ENCODE measurements around the gene SNX18. TPM values are rescaled to one million over a fixed set of nuclear protein-coding genes. Genes with fewer than 3 reads are reported as not detected.

SNX18 gene
- total RNA-seq, 1 experiment from 2014 or later: 16.0 TPM

DNA sequence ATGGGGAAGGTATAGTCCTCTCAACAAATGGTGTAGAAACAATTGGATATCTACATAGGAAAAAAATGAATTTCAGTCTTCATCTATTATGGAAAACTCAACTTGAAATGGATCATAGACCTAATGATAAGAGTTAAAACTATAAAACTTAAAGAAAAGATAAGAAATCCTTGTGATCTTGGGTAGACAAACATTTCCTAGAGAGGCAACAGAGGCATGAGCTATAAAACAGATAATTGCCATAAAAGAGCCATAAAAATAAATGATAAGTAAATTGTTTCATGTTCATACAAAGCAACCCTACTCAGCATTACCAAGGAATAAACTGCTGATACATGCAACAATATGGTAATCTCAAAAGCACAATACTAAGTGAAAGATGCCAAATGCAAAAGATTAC lies 76.2 kb downstream of the SNX18 start:
- Histone ChIP-seq H2AFZ (ENCODE audit: low read depth, low read length, poor library complexity, severe bottlenecking) (no peak overlapping the region), H3K9ac (ENCODE audit: low read length) (no peak overlapping the region), H4K20me1 (ENCODE audit: insufficient read depth) (no peaks in the 10 kb centered on the region), H3K9me2 (ENCODE audit: insufficient read depth) (no peaks in the 10 kb centered on the region), H3K4me2 (ENCODE audit: low read length) (no peak overlapping the region), H3K4me3 (replicated peaks in 1 of 2; ENCODE audit: low read depth in 1 of 2, low read length in 2 of 2) (no peak overlapping the region), H3K36me3 (ENCODE audit: control insufficient read depth in 1 of 2, insufficient read depth in 2 of 2, low read length in 2 of 2) (no peaks in the 10 kb centered on the region), H3K79me2 (ENCODE audit: insufficient read depth, low read length) (no peaks in the 10 kb centered on the region), H3K4me1 (ENCODE audit: control insufficient read depth in 1 of 2, insufficient read depth in 2 of 2, low read length in 2 of 2) (no peaks in the 10 kb centered on the region), H3K9me3 (ENCODE audit: control insufficient read depth in 1 of 2, insufficient read depth in 1 of 2, low read depth in 1 of 2, low read length in 2 of 2) (no peaks in the 10 kb centered on the region), H3K27me3 (ENCODE audit: insufficient read depth, low read length) (no peaks in the 10 kb centered on the region), H3K27ac (ENCODE audit: low read depth, low read length) (no peak overlapping the region)
- intact Hi-C loops (cut with micrococcal nuclease): no loop called here
- RAD21 ChIA-PET (ENCODE audit: low non-redundant PET in 1 of 2, low total read pairs in 2 of 2, uncharacterized antibody in 2 of 2, unreplicated experiment in 2 of 2): no interaction called here
- CTCF ChIA-PET: no interaction called here
- ATAC-seq (no peak), DNase-seq (ENCODE audit: low read depth, low spot score) (no peak)
- POLR2A ChIA-PET: no interaction called here
- no TSS peak for BruUV-seq (replicated peaks)
- no peak for TF ChIP-seq SIN3A (IDR thresholded peaks at IDR 0.05; ENCODE audit: low read depth)
- TF ChIP-seq, protein P1, sequence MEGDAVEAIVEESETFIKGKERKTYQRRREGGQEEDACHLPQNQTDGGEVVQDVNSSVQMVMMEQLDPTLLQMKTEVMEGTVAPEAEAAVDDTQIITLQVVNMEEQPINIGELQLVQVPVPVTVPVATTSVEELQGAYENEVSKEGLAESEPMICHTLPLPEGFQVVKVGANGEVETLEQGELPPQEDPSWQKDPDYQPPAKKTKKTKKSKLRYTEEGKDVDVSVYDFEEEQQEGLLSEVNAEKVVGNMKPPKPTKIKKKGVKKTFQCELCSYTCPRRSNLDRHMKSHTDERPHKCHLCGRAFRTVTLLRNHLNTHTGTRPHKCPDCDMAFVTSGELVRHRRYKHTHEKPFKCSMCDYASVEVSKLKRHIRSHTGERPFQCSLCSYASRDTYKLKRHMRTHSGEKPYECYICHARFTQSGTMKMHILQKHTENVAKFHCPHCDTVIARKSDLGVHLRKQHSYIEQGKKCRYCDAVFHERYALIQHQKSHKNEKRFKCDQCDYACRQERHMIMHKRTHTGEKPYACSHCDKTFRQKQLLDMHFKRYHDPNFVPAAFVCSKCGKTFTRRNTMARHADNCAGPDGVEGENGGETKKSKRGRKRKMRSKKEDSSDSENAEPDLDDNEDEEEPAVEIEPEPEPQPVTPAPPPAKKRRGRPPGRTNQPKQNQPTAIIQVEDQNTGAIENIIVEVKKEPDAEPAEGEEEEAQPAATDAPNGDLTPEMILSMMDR (IDR thresholded peaks at IDR 0.05 in 2 of 3, conservative IDR thresholded peaks at IDR 0.05 in 1 of 3; ENCODE audit: borderline replicate concordance in 1 of 3, insufficient read depth in 1 of 3, low read depth in 2 of 3, low read length in 2 of 3): no peak
- TF ChIP-seq CEBPB (IDR thresholded peaks at IDR 0.05; ENCODE audit: low read depth): no peak
- TF ChIP-seq, protein P2, sequence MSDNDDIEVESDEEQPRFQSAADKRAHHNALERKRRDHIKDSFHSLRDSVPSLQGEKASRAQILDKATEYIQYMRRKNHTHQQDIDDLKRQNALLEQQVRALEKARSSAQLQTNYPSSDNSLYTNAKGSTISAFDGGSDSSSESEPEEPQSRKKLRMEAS (IDR thresholded peaks at IDR 0.05): no peak
- TF ChIP-seq EZH2phosphoT487 (IDR thresholded peaks at IDR 0.05; ENCODE audit: borderline replicate concordance): no peak
- no peak for TF ChIP-seq SP1 (IDR thresholded peaks at IDR 0.05; ENCODE audit: low read depth)
- no peak for TF ChIP-seq RAD21 (IDR thresholded peaks at IDR 0.05; ENCODE audit: low read depth)
- no peak for TF ChIP-seq TCF7L2 (IDR thresholded peaks at IDR 0.05; ENCODE audit: borderline replicate concordance, extremely low read depth, insufficient read depth, insufficient read length)
- TF ChIP-seq, protein P3, sequence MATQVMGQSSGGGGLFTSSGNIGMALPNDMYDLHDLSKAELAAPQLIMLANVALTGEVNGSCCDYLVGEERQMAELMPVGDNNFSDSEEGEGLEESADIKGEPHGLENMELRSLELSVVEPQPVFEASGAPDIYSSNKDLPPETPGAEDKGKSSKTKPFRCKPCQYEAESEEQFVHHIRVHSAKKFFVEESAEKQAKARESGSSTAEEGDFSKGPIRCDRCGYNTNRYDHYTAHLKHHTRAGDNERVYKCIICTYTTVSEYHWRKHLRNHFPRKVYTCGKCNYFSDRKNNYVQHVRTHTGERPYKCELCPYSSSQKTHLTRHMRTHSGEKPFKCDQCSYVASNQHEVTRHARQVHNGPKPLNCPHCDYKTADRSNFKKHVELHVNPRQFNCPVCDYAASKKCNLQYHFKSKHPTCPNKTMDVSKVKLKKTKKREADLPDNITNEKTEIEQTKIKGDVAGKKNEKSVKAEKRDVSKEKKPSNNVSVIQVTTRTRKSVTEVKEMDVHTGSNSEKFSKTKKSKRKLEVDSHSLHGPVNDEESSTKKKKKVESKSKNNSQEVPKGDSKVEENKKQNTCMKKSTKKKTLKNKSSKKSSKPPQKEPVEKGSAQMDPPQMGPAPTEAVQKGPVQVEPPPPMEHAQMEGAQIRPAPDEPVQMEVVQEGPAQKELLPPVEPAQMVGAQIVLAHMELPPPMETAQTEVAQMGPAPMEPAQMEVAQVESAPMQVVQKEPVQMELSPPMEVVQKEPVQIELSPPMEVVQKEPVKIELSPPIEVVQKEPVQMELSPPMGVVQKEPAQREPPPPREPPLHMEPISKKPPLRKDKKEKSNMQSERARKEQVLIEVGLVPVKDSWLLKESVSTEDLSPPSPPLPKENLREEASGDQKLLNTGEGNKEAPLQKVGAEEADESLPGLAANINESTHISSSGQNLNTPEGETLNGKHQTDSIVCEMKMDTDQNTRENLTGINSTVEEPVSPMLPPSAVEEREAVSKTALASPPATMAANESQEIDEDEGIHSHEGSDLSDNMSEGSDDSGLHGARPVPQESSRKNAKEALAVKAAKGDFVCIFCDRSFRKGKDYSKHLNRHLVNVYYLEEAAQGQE (IDR thresholded peaks at IDR 0.05; ENCODE audit: low read depth): no peak
- TF ChIP-seq POLR2A (IDR thresholded peaks at IDR 0.05; ENCODE audit: borderline replicate concordance, extremely low read depth, insufficient read depth, insufficient read length): no peak
- TF ChIP-seq CBX3 (IDR thresholded peaks at IDR 0.05; ENCODE audit: low read depth): no peak
- TF ChIP-seq SRF (IDR thresholded peaks at IDR 0.05; ENCODE audit: low read depth): no peak
